Thyroid gland (tissue), 4 donors: Measurements from ENCODE around the gene ERCC3.
"Not testable (repeated sequence)": the region's sequence is repeated elsewhere in the genome, so short reads cannot be mapped to it uniquely, and the experiment has no call there.

Experiments used
- CTCF ChIP-seq, 6 experiments: fragments of 200-600 bp in 3 of 6; fragments of 450-650 bp in 3 of 6; sonication (generic) in 3 of 6; IDR thresholded peaks; one replicate each; pipeline ENCODE4 v1.5.1; 2016 to 2019; ENCODE audit warnings: antibody characterized with exemption in 6 of 6, mild to moderate bottlenecking in 2 of 6, inconsistent platforms in 1 of 6, moderate library complexity in 1 of 6
- POLR2A ChIP-seq, 2 donors: fragments of 450-650 bp; IDR thresholded peaks; one replicate each; pipeline ENCODE4 v1.6.1; 2017; ENCODE audit warnings: antibody characterized with exemption in 2 of 2, mild to moderate bottlenecking in 2 of 2, moderate library complexity in 1 of 2

GRCh38 chr2:127237768-127238167 is 56.2 kb downstream of the ERCC3 start:
- not testable (repeated sequence) for TF ChIP-seq POLR2A, CTCF (IDR thresholded peaks at IDR 0.05)
